ENCODE data around the gene DSG2.
A peak's percentile ranks its signal among the peaks of the same experiment; 100 is the strongest.

The DSG2 gene

DNA sequence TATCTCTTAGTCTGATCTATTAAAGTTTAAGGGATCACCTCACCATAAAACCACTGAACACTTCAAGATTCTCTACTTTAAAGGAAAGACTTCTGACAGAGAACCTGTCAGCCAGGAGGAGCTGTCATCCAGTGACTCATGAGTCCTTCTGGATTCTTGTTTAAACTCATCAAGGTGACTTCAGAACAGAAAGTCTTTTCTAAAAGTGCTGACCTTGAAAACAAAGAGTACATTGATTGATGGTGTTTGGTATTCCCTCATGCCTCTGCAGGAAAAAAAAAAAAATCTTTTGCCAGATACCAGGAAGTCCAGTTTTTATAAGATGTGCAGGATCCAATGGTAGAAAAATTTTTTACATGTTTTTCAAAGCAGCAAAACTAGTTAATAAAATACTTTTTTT lies 12.3 kb downstream of the DSG2 start:
- H3K27ac ChIP-seq = no peak overlapping the region
- in situ Hi-C loops (cut with HindIII; ENCODE audit: low pct_ligation_motif_present, low sequenced_read_pairs) = no loop called here

DNA sequence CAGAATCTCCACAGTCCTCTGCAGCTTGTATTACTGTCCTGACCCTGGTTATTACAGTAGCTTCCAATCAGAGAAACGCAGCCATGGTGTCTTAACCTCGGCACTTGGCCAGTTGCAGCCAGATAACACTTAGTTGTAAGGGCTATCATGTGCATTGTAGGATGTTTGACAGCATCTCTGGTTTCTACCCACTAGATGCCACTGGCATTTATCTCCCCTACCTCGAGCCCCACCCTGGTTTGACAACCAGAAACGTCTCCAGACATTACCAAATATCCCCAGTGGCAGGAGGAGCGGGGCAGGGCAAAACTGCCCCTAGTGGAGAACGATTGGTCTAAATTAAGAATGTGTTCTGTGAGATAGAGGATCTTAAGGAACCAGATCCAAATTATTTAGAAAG lies 13.1 kb downstream of the DSG2 start:
- Histone ChIP-seq H3K4me3 (ENCODE audit: low read depth, low read length) (no peak overlapping the region), H3K36me3 (replicated peaks) (no peaks in the 10 kb centered on the region), H3K27ac (no peak overlapping the region), H3K27me3 (replicated peaks) (no peaks in the 10 kb centered on the region)
- DNase-seq = no peak
- in situ Hi-C loops (cut with HindIII; ENCODE audit: low pct_ligation_motif_present, low sequenced_read_pairs) = no loop called here
- TF ChIP-seq, protein P1, sequence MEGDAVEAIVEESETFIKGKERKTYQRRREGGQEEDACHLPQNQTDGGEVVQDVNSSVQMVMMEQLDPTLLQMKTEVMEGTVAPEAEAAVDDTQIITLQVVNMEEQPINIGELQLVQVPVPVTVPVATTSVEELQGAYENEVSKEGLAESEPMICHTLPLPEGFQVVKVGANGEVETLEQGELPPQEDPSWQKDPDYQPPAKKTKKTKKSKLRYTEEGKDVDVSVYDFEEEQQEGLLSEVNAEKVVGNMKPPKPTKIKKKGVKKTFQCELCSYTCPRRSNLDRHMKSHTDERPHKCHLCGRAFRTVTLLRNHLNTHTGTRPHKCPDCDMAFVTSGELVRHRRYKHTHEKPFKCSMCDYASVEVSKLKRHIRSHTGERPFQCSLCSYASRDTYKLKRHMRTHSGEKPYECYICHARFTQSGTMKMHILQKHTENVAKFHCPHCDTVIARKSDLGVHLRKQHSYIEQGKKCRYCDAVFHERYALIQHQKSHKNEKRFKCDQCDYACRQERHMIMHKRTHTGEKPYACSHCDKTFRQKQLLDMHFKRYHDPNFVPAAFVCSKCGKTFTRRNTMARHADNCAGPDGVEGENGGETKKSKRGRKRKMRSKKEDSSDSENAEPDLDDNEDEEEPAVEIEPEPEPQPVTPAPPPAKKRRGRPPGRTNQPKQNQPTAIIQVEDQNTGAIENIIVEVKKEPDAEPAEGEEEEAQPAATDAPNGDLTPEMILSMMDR (IDR thresholded peaks at IDR 0.05; ENCODE audit: low read depth, low read length, missing control alignments) = peak; percentile 34

More for the DNA sequence above, 12.3 kb downstream of the DSG2 start:
- TF ChIP-seq, protein P1 (IDR thresholded peaks at IDR 0.05; ENCODE audit: low read depth, low read length, missing control alignments) = no peak
- H3K36me3 ChIP-seq (replicated peaks) = no peaks in the 10 kb centered on the region
- no peaks in the 10 kb centered on the region for H3K27me3 ChIP-seq (replicated peaks)
- DNase-seq = no peak
- H3K4me3 ChIP-seq (ENCODE audit: low read depth, low read length) = no peak overlapping the region

DNA sequence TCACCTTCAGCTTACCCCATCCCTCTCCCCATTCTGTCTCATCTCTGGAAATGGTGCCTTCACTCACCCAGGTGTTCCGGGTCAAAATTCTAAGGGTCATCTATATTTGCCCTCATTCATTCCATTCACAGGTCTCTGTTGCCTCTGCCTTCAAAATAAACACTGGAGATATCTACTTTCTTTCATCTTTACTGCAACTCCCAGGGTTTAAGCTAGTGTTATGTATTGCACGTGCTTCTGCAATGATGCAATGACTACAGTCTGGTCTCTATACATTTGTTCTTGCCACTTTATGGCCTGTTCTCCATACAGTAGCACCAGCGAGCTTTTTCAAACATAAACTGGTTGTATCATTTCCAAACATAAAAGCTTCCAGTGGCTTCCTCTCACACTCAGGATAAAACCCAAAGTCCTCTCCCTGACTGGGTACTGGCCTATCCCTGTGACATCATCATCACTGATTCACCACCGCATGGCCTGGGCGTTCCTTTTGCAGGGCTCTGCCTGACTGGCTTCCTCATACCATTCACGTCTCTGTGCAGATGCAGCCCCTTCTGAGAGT lies 14.3 kb downstream of the DSG2 start:
- Histone ChIP-seq H3K36me3 (replicated peaks) (no peaks in the 10 kb centered on the region), H3K4me3 (ENCODE audit: low read depth, low read length) (no peak overlapping the region), H3K27ac (peak overlapping the region; percentile 81), H3K27me3 (replicated peaks) (no peaks in the 10 kb centered on the region)
- in situ Hi-C loops (cut with HindIII; ENCODE audit: low pct_ligation_motif_present, low sequenced_read_pairs) = no loop called here
- TF ChIP-seq, protein P1 (IDR thresholded peaks at IDR 0.05; ENCODE audit: low read depth, low read length, missing control alignments) = no peak
- peak; percentile 90 for DNase-seq

DNA sequence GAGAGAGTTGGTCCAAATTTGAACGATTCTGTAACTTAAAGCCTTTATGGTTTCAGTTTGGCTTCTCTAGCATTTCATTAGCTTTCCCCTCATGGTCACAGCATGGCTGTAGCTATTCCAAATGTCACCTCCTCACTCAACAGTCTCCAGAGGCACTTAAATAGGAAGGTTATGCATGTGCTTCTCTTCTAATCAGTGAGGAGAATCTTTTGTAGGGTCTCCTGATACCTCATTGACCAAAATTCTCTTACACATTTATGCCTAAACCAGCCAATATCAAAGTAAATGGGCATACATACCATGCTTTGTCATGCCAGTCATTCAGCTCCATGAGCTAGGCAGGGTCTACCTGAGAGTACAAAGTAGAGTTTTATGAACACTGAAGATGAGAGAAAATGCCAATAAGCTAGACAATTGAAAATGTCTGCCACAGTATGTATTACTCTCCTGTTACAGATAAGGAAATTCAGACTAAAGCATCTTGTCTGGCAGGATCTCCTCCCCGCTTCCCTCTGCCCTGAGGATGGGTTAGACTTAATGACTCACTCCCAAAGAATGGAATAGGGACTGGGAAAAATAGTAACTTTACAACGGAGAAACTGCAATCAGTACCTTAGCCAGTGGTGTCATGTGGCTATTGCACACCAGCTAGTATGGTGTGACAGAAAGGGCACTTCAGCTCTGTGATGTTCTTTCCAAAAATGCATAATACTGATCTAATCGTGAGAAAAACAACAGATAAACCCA lies 15.4 kb downstream of the DSG2 start:
- in situ Hi-C loops (cut with HindIII; ENCODE audit: low pct_ligation_motif_present, low sequenced_read_pairs) = no loop called here
- Histone ChIP-seq H3K36me3 (replicated peaks) (no peaks in the 10 kb centered on the region), H3K4me3 (ENCODE audit: low read depth, low read length) (no peak overlapping the region), H3K27me3 (replicated peaks) (no peaks in the 10 kb centered on the region), H3K27ac (peak overlapping the region; percentile 81)
- peak; percentile 73 for DNase-seq
- TF ChIP-seq, protein P1 (IDR thresholded peaks at IDR 0.05; ENCODE audit: low read depth, low read length, missing control alignments) = no peak

DNA sequence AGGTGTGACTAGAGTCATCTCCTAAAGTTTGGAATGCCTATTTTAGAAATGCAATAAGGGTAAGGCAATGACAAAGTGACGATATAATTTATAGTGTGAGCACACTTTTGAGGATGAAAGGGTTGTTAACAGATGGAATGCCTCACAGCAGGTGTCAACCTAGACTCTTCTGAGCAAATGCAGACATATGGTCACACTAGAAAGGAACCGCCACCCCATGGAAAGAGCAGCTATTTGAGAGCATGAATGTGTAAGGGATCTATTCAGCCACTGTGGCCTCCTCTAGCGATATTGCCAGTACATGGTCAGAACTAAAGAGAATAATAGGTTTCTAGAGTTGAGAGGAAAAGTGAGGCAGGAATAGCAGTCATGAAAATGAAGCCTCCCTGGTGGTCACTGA lies 18.5 kb downstream of the DSG2 start:
- in situ Hi-C loops (cut with HindIII; ENCODE audit: low pct_ligation_motif_present, low sequenced_read_pairs) = no loop called here
- TF ChIP-seq, protein P1 (IDR thresholded peaks at IDR 0.05; ENCODE audit: low read depth, low read length, missing control alignments) = no peak
- no peak overlapping the region for H3K4me3 ChIP-seq (ENCODE audit: low read depth, low read length)

More for the DNA sequence above, 18.5 kb downstream of the DSG2 start:
- H3K27ac ChIP-seq = no peak overlapping the region
- H3K36me3 ChIP-seq (replicated peaks) = no peaks in the 10 kb centered on the region
- no peak for DNase-seq
- no peaks in the 10 kb centered on the region for H3K27me3 ChIP-seq (replicated peaks)

Data from brain microvascular endothelial cell (primary cell).